GM12878 (cell line): ENCODE measurements around the gene ZNF625. TPM values are rescaled to one million over a fixed set of nuclear protein-coding genes. Genes with fewer than 3 reads are reported as not detected.

Experiments used
- ATAC-seq: fragments of 200-7000 bp; cut with Tn5 transposase; 3 replicates; pipeline ENCODE4 v1.9.1; 2020; ENCODE audit warnings: mild to moderate bottlenecking, moderate library complexity
- BruUV-seq: library from RNA; stranded (reverse); fragments of 400-500 nt; replicated peaks from 2 replicates; lab custom pipeline; 2021; lab: Mats Ljungman, UMichigan
- CTCF ChIA-PET: fragments of 300-600 bp; sonication (Branson Sonifier 250); formaldehyde crosslinking; extraction: SDS; loops from one replicate; lab custom pipeline; 2021; ENCODE audit warnings: inconsistent platforms; lab: Yijun Ruan, JAX
- POLR2A ChIA-PET: fragments of 350-600 bp; formaldehyde crosslinking; extraction: SDS; loops from one replicate; lab custom pipeline; 2021; ENCODE audit warnings: inconsistent platforms; lab: Charles Lee
- RAD21 ChIA-PET: fragments of 300-600 bp; sonication (Branson Sonifier 250); formaldehyde crosslinking; loops from one replicate; lab custom pipeline; 2023; ENCODE audit warnings: antibody characterized with exemption; ENCODE audit not compliant: unreplicated experiment; lab: Charles Lee
- SMC1A ChIA-PET: fragments of 300-600 bp; sonication (Branson Sonifier 250); formaldehyde crosslinking; loops from one replicate; lab custom pipeline; 2023; ENCODE audit not compliant: unreplicated experiment, uncharacterized antibody; lab: Charles Lee
- DNase-seq: peaks from one replicate; pipeline ENCODE4 v3.0.0-alpha.2; 2011; ENCODE audit warnings: low read depth, low spot score
- FAIRE-seq: peaks from 3 replicates; lab custom pipeline; 2011; peaks lifted over from hg19 to GRCh38; lab: Jason Lieb, UNC
- H2AFZ ChIP-seq: 2 replicates; pipeline ENCODE4 v1.6.0; 2011; ENCODE audit warnings: low read depth, low read length, control low read depth; ENCODE audit not compliant: control insufficient read depth
- H3K27ac ChIP-seq: 2 replicates; pipeline ENCODE4 v1.5.1; 2011; ENCODE audit warnings: control low read depth; ENCODE audit not compliant: control insufficient read depth, insufficient read depth
- H3K27me3 ChIP-seq, 2 experiments: replicated peaks in 1 of 2; 2 replicates each; pipeline versions ENCODE4 v1.6.0 to v1.6.1; 2011; ENCODE audit warnings: low read length in 1 of 2; ENCODE audit not compliant: control insufficient read depth in 2 of 2, insufficient read depth in 2 of 2
- H3K36me3 ChIP-seq, 2 experiments: 2 replicates each; pipeline ENCODE4 v1.5.1; 2011; ENCODE audit warnings: low read length in 1 of 2; ENCODE audit not compliant: control insufficient read depth in 2 of 2, insufficient read depth in 2 of 2
- H3K4me1 ChIP-seq: 2 replicates; pipeline ENCODE4 v1.6.1; 2011; ENCODE audit warnings: mild to moderate bottlenecking, low read length, moderate library complexity, mixed read lengths; ENCODE audit not compliant: control insufficient read depth, insufficient read depth
- H3K4me2 ChIP-seq: 2 replicates; pipeline ENCODE4 v1.6.0; 2011; ENCODE audit warnings: control low read depth; ENCODE audit not compliant: control insufficient read depth, insufficient read depth
- H3K4me3 ChIP-seq: fragments of 200-600 bp; sonication (generic); 2 replicates; pipeline ENCODE4 v1.5.1; 2016
- H3K79me2 ChIP-seq: 2 replicates; pipeline ENCODE4 v1.6.0; 2011; ENCODE audit warnings: low read length; ENCODE audit not compliant: control insufficient read depth, insufficient read depth
- H3K9ac ChIP-seq: 2 replicates; pipeline ENCODE4 v1.8.0; 2011; ENCODE audit warnings: low read length, control low read depth, mixed read lengths; ENCODE audit not compliant: control insufficient read depth, insufficient read depth
- H3K9me3 ChIP-seq: replicated peaks from 3 replicates; pipeline ENCODE4 v1.5.1; 2011; ENCODE audit warnings: mild to moderate bottlenecking, low read length; ENCODE audit not compliant: control insufficient read depth, insufficient read depth
- H4K20me1 ChIP-seq: 2 replicates; pipeline ENCODE4 v1.6.0; 2011; ENCODE audit not compliant: control insufficient read depth, insufficient read depth
- NR2C2 ChIP-seq: IDR thresholded peaks from 2 replicates; pipeline ENCODE4 v1.6.1; 2011; ENCODE audit warnings: borderline replicate concordance, low read depth; ENCODE audit not compliant: control insufficient read depth, insufficient read length
- NR2F1 ChIP-seq: fragments of 450-650 bp; conservative IDR thresholded peaks from 2 replicates; pipeline ENCODE4 v1.6.1; 2017; ENCODE audit warnings: mild to moderate bottlenecking
- POU2F2 ChIP-seq: IDR thresholded peaks from 3 replicates; pipeline ENCODE4 v1.6.1; 2011; ENCODE audit warnings: low read depth, mild to moderate bottlenecking, low read length, borderline replicate concordance
- RCOR1 ChIP-seq: conservative IDR thresholded peaks from 2 replicates; pipeline ENCODE4 v1.6.1; 2012; ENCODE audit warnings: low read depth, low read length, improper control_type of control experiment
- SREBF1 ChIP-seq: IDR thresholded peaks from 2 replicates; pipeline ENCODE4 v1.6.1; 2012; ENCODE audit warnings: mild to moderate bottlenecking, low read length
- SUPT20H ChIP-seq: IDR thresholded peaks from 2 replicates; pipeline ENCODE4 v1.6.1; 2011; ENCODE audit warnings: low read depth, mild to moderate bottlenecking, low read length, moderate library complexity, borderline replicate concordance; ENCODE audit not compliant: control insufficient read depth
- WRNIP1 ChIP-seq: IDR thresholded peaks from 2 replicates; pipeline ENCODE4 v1.6.1; 2011; ENCODE audit warnings: low read depth, low read length, improper control_type of control experiment, borderline replicate concordance
- YY1 ChIP-seq: IDR thresholded peaks from 2 replicates; pipeline ENCODE4 v1.6.1; 2011; ENCODE audit warnings: low read depth, mild to moderate bottlenecking, low read length
- WGBS: methylation state at CpG from one replicate; pipeline ENCODE4 v1.1.6; 2016; ENCODE audit warnings: low lambda C conversion rate; ENCODE audit not compliant: insufficient replicate concordance, insufficient coverage; ENCODE audit errors: missing lambda C conversion rate; 5-methylcytosine and 5-hydroxymethylcytosine counted together
- in situ Hi-C: fragments of 300-500 bp; cut with MboI; formaldehyde crosslinking; loops from 9 replicates; pipeline ENCODE4 v1.14.3; 2018; ENCODE audit warnings: mixed read lengths
- intact Hi-C: fragments of 100-400 bp; cut with micrococcal nuclease; formaldehyde crosslinking; loops from one replicate; pipeline ENCODE4 v1.14.2; 2022; ENCODE audit not compliant: unreplicated experiment
- polyA plus RNA-seq, 11 experiments: library from polyadenylated mRNA; depleted of rRNA in 4 of 11; unstranded in 6 of 11; stranded (reverse) in 5 of 11; fragments of >200 nt; fragmentation: Nextera tagmentation in 4 of 11; fragmentation: Illumina TruSeq in 1 of 11; extraction: Ambion mirVana in 4 of 11; extraction: Trizol in 1 of 11; gene quantifications; 1 replicate in 1 of 11; 2 replicates in 10 of 11; pipeline versions ENCODE4 v1.2.1 to v1.2.3, GENCODE V29; 2011 to 2016; ENCODE audit warnings: inconsistent platforms in 2 of 11, missing spikeins in 2 of 11, low read depth in 1 of 11
- total RNA-seq, 4 experiments: library from RNA; depleted of rRNA in 3 of 4; stranded (reverse); fragments of >200 nt in 3 of 4; fragmentation: Illumina TruSeq in 1 of 4; extraction: Trizol in 1 of 4; gene quantifications; 2 replicates each; pipeline versions ENCODE4 v1.2.1 to v1.2.3, GENCODE V29; 2013 to 2021
- TF ChIP-seq, protein P1 (sequence below): fragments of 450-650 bp; formaldehyde crosslinking; IDR thresholded peaks from 2 replicates; pipeline ENCODE4 v1.5.0; 2022; ENCODE audit warnings: mild to moderate bottlenecking, missing genetic modification characterization
- TF ChIP-seq, protein P2 (sequence below): fragments of 450-650 bp; formaldehyde crosslinking; IDR thresholded peaks from 2 replicates; pipeline ENCODE4 v1.4.0; 2020; ENCODE audit warnings: mild to moderate bottlenecking, moderate library complexity
- TF ChIP-seq, protein P3 (sequence below): fragments of 450-650 bp; conservative IDR thresholded peaks from 2 replicates; pipeline ENCODE4 v1.6.1; 2017; ENCODE audit warnings: mild to moderate bottlenecking, moderate library complexity

ZNF625 gene
- total and polyA plus RNA-seq, 10 of the 15 experiments (the other 5 are each of a cell fraction or from before 2014, with no cell fraction given): 0.52 to 5.0 (median 1.3) TPM

DNA sequence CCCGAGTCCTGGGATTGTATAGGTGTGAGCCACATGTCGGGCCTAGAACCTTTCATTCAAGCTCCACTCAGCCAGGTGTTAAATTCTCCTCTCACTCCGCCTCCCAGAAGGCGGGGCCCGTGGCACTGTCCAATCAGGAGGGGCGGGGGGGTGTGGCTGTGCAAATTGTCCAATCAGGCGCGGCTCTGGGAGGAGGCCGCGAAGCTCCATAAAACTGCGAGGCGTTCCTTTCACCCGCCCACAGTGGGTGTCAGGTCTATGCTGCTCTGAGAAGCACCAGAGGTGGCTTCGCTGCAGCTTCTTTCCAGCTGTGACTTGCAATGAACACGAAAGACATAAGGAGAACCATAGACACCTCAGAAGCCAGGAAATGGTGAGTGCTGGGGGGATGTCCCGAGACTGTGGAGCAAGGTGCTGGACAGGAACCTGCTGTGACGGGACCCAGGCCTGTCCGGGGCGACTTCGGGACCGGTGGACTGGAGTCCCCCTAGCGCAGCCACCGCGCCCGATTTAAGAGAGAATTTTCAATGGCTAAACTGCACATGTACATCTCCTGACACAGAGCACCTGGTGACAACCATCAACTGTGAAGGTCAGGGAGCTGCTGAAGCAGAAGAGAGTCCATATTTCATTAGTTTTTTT, 3.4 kb upstream of the ZNF625 start:
- H3K4me3 ChIP-seq: no peak overlapping the region
- H3K9ac ChIP-seq: no peak overlapping the region
- ChIA-PET RAD21 (no interaction called here), CTCF (no interaction called here), POLR2A (interaction anchor here (0.7 to 1.5 kb wide), 2 partner anchors 34 to 173 kb away, joined by 3 to 4 read pairs; partner anchors contain the start of gene ZNF563), SMC1A (no interaction called here)
- DNase-seq: no peak
- in situ Hi-C loops (no loop called here), intact Hi-C loops (loop anchor here (5.0 to 10.0 kb wide), 2 partner anchors 135 to 172 kb away; partner anchors contain the start of genes ZNF44 and ZNF563)
- no peak for ATAC-seq
- no peaks in the 10 kb centered on the region for H3K36me3 ChIP-seq
- FAIRE-seq: no peak
- WGBS: 91% methylated on average over 25 of the region's 25 CpGs
- H3K27me3 ChIP-seq: no peaks in the 10 kb centered on the region
- peaks cover 1% of the 10 kb centered on the region; the same call in 1 of the 3 replicates for H3K9me3 ChIP-seq
- no peaks in the 10 kb centered on the region for H4K20me1 ChIP-seq
- peaks cover 29% of the 10 kb centered on the region for H3K79me2 ChIP-seq
- no peaks in the 10 kb centered on the region for H3K4me1 ChIP-seq
- no peak overlapping the region for H3K27ac ChIP-seq
- no peak overlapping the region for H3K4me2 ChIP-seq
- no TSS peak for BruUV-seq
- TF ChIP-seq NR2F1: no peak
- no peak for TF ChIP-seq RCOR1
- no peak for TF ChIP-seq YY1
- TF ChIP-seq, protein P1, sequence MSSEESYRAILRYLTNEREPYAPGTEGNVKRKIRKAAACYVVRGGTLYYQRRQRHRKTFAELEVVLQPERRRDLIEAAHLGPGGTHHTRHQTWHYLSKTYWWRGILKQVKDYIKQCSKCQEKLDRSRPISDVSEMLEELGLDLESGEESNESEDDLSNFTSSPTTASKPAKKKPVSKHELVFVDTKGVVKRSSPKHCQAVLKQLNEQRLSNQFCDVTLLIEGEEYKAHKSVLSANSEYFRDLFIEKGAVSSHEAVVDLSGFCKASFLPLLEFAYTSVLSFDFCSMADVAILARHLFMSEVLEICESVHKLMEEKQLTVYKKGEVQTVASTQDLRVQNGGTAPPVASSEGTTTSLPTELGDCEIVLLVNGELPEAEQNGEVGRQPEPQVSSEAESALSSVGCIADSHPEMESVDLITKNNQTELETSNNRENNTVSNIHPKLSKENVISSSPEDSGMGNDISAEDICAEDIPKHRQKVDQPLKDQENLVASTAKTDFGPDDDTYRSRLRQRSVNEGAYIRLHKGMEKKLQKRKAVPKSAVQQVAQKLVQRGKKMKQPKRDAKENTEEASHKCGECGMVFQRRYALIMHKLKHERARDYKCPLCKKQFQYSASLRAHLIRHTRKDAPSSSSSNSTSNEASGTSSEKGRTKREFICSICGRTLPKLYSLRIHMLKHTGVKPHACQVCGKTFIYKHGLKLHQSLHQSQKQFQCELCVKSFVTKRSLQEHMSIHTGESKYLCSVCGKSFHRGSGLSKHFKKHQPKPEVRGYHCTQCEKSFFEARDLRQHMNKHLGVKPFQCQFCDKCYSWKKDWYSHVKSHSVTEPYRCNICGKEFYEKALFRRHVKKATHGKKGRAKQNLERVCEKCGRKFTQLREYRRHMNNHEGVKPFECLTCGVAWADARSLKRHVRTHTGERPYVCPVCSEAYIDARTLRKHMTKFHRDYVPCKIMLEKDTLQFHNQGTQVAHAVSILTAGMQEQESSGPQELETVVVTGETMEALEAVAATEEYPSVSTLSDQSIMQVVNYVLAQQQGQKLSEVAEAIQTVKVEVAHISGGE (CRISPR knock-in tag): no peak
- TF ChIP-seq, protein P2, sequence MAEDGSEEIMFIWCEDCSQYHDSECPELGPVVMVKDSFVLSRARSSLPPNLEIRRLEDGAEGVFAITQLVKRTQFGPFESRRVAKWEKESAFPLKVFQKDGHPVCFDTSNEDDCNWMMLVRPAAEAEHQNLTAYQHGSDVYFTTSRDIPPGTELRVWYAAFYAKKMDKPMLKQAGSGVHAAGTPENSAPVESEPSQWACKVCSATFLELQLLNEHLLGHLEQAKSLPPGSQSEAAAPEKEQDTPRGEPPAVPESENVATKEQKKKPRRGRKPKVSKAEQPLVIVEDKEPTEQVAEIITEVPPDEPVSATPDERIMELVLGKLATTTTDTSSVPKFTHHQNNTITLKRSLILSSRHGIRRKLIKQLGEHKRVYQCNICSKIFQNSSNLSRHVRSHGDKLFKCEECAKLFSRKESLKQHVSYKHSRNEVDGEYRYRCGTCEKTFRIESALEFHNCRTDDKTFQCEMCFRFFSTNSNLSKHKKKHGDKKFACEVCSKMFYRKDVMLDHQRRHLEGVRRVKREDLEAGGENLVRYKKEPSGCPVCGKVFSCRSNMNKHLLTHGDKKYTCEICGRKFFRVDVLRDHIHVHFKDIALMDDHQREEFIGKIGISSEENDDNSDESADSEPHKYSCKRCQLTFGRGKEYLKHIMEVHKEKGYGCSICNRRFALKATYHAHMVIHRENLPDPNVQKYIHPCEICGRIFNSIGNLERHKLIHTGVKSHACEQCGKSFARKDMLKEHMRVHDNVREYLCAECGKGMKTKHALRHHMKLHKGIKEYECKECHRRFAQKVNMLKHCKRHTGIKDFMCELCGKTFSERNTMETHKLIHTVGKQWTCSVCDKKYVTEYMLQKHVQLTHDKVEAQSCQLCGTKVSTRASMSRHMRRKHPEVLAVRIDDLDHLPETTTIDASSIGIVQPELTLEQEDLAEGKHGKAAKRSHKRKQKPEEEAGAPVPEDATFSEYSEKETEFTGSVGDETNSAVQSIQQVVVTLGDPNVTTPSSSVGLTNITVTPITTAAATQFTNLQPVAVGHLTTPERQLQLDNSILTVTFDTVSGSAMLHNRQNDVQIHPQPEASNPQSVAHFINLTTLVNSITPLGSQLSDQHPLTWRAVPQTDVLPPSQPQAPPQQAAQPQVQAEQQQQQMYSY (CRISPR knock-in tag): no peak
- no peak for TF ChIP-seq SUPT20H
- TF ChIP-seq, protein P3, sequence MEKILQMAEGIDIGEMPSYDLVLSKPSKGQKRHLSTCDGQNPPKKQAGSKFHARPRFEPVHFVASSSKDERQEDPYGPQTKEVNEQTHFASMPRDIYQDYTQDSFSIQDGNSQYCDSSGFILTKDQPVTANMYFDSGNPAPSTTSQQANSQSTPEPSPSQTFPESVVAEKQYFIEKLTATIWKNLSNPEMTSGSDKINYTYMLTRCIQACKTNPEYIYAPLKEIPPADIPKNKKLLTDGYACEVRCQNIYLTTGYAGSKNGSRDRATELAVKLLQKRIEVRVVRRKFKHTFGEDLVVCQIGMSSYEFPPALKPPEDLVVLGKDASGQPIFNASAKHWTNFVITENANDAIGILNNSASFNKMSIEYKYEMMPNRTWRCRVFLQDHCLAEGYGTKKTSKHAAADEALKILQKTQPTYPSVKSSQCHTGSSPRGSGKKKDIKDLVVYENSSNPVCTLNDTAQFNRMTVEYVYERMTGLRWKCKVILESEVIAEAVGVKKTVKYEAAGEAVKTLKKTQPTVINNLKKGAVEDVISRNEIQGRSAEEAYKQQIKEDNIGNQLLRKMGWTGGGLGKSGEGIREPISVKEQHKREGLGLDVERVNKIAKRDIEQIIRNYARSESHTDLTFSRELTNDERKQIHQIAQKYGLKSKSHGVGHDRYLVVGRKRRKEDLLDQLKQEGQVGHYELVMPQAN: no peak
- TF ChIP-seq POU2F2: no peak
- TF ChIP-seq NR2C2: no peak
- no peak for TF ChIP-seq WRNIP1
- no peak for TF ChIP-seq SREBF1
- H2AFZ ChIP-seq: no peak overlapping the region
